ENCODE results near the gene MAPRE2. TPM values are rescaled to one million over a fixed set of nuclear protein-coding genes. Genes with fewer than 3 reads are reported as not detected.

Gene MAPRE2
- total RNA-seq, 1 donor from 2014 or later, result 9.4 TPM

DNA sequence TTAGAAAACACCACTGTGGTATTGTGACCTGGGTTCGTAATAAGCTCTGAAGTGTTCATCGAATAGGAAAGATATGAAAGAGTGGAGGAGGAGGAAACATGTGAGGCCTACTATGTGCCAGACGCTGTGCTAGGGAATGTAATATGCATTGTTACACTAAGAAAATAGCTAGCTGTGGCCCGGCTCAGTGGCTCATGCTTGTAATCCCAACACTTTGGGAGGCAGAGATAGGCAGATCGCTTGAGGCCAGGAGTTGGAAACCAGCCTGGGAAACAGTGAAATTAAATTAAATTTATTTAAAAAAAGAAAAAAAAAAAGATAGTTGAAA, 150.4 kb downstream of the MAPRE2 start:
- H3K27ac ChIP-seq (ENCODE audit: low read depth, low read length), result no peak overlapping the region
- H3K27me3 ChIP-seq (ENCODE audit: control insufficient read depth in 3 of 3, insufficient read depth in 3 of 3, low read length in 3 of 3), result no peaks in the 10 kb centered on the region
- no peaks in the 10 kb centered on the region for H3K4me1 ChIP-seq (ENCODE audit: control insufficient read depth in 3 of 3, insufficient read depth in 3 of 3, low read length in 3 of 3)
- H3K9me3 ChIP-seq (ENCODE audit: control insufficient read depth in 3 of 3, low read length in 3 of 3), result no peaks in the 10 kb centered on the region
- H3K4me3 ChIP-seq (ENCODE audit: low read length in 3 of 3), result no peak overlapping the region
- no peak overlapping the region for H3K9ac ChIP-seq (ENCODE audit: low read depth in 1 of 3, low read length in 3 of 3)
- no peaks in the 10 kb centered on the region for H3K36me3 ChIP-seq (ENCODE audit: control insufficient read depth in 3 of 3, insufficient read depth in 3 of 3, low read length in 3 of 3)

DNA sequence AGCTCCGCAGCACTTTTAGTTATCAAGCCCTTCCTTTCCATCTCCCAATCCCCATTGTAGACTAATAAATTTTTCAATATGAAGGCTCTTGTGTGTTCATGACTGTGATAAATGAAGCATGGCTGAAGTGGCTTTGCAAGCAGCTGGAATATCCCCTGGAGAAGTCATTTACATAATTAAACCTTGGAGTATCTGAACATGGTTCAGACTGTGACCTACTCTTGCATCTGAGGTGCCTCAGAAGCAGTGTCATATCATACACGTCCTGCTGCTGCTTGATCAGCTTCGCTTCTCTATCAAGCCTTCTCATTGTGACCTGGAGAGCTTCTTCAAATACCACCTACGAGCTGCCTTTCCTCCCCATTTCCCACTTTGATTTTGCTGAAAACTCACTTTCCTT, 151.2 kb downstream of the MAPRE2 start:
- no peak overlapping the region for H3K4me3 ChIP-seq (ENCODE audit: low read length in 3 of 3)
- no peaks in the 10 kb centered on the region for H3K4me1 ChIP-seq (ENCODE audit: control insufficient read depth in 3 of 3, insufficient read depth in 3 of 3, low read length in 3 of 3)
- no peaks in the 10 kb centered on the region for H3K9me3 ChIP-seq (ENCODE audit: control insufficient read depth in 3 of 3, low read length in 3 of 3)
- H3K27me3 ChIP-seq (ENCODE audit: control insufficient read depth in 3 of 3, insufficient read depth in 3 of 3, low read length in 3 of 3), result no peaks in the 10 kb centered on the region
- no peak overlapping the region for H3K9ac ChIP-seq (ENCODE audit: low read depth in 1 of 3, low read length in 3 of 3)
- no peaks in the 10 kb centered on the region for H3K36me3 ChIP-seq (ENCODE audit: control insufficient read depth in 3 of 3, insufficient read depth in 3 of 3, low read length in 3 of 3)
- no peak overlapping the region for H3K27ac ChIP-seq (ENCODE audit: low read depth, low read length)

Small RNA genes lying within 50 kb of the gene (small RNA-seq; reads per million reads assigned to genes)
- not detected for gene AC015967.2

Other genes starting within 250 kb of the MAPRE2 start
- 18.3 TPM for gene ZNF397, start 199.6 kb downstream of the MAPRE2 start, total RNA-seq
- 8.9 TPM for gene ZSCAN30, start 248.8 kb downstream of the MAPRE2 start, total RNA-seq

Measured in skeletal muscle tissue (tissue), 5 donors.